ENCODE data around the gene FSHR. TPM values are rescaled to one million over a fixed set of nuclear protein-coding genes. Genes with fewer than 3 reads are reported as not detected.

Gene FSHR
- total RNA-seq, 1 experiment from 2014 or later = not detected

GRCh38 chr2:49004036-49004626, 150.2 kb downstream of the FSHR start:
- Histone ChIP-seq H3K4me3 (no peak overlapping the region), H3K9me3 (no peaks in the 10 kb centered on the region), H3K27me3 (no peaks in the 10 kb centered on the region), H3K36me3 (no peaks in the 10 kb centered on the region)
- DNase-seq = no peak

GRCh38 chr2:49003201-49003600, 151.1 kb downstream of the FSHR start:
- Histone ChIP-seq H3K9me3 (no peaks in the 10 kb centered on the region), H3K27me3 (no peaks in the 10 kb centered on the region), H3K36me3 (no peaks in the 10 kb centered on the region), H3K4me3 (no peak overlapping the region)
- no peak for DNase-seq

- no peak for DNase-seq
- no peaks in the 10 kb centered on the region for H3K9me3 ChIP-seq
Observed at GRCh38 chr2:49002750-49003149, 151.6 kb downstream of the FSHR start.

GRCh38 chr2:49000695-49001094, 153.6 kb downstream of the FSHR start:
- H3K36me3 ChIP-seq = no peaks in the 10 kb centered on the region
- DNase-seq = no peak
- H3K9me3 ChIP-seq = no peaks in the 10 kb centered on the region
- no peak overlapping the region for H3K4me3 ChIP-seq
- no peaks in the 10 kb centered on the region for H3K27me3 ChIP-seq

More at GRCh38 chr2:49002750-49003149, 151.6 kb downstream of the FSHR start:
- Histone ChIP-seq H3K36me3 (no peaks in the 10 kb centered on the region), H3K27me3 (no peaks in the 10 kb centered on the region), H3K4me3 (no peak overlapping the region)

- no peaks in the 10 kb centered on the region for H3K9me3 ChIP-seq
- no peak overlapping the region for H3K4me3 ChIP-seq
- H3K27me3 ChIP-seq = no peaks in the 10 kb centered on the region
- H3K36me3 ChIP-seq = no peaks in the 10 kb centered on the region
- DNase-seq = no peak
Observed at GRCh38 chr2:48998449-48998848, 155.9 kb downstream of the FSHR start.

GRCh38 chr2:48993576-48993975, 160.7 kb downstream of the FSHR start:
- no peak for DNase-seq
- Histone ChIP-seq H3K36me3 (no peaks in the 10 kb centered on the region), H3K9me3 (no peaks in the 10 kb centered on the region), H3K4me3 (no peak overlapping the region), H3K27me3 (no peaks in the 10 kb centered on the region)

GRCh38 chr2:48991415-48992131, 162.7 kb downstream of the FSHR start:
- no peaks in the 10 kb centered on the region for H3K9me3 ChIP-seq
- H3K36me3 ChIP-seq = no peaks in the 10 kb centered on the region
- no peak for DNase-seq
- no peak overlapping the region for H3K4me3 ChIP-seq
- H3K27me3 ChIP-seq = no peaks in the 10 kb centered on the region

GRCh38 chr2:48984922-48985321, 169.4 kb downstream of the FSHR start:
- Histone ChIP-seq H3K4me3 (no peak overlapping the region), H3K36me3 (no peaks in the 10 kb centered on the region), H3K27me3 (no peaks in the 10 kb centered on the region), H3K9me3 (no peaks in the 10 kb centered on the region)
- DNase-seq = no peak

GRCh38 chr2:48983551-48983950, 170.8 kb downstream of the FSHR start:
- H3K4me3 ChIP-seq = no peak overlapping the region
- no peaks in the 10 kb centered on the region for H3K27me3 ChIP-seq
- no peaks in the 10 kb centered on the region for H3K36me3 ChIP-seq
- H3K9me3 ChIP-seq = no peaks in the 10 kb centered on the region
- no peak for DNase-seq

- H3K36me3 ChIP-seq = no peaks in the 10 kb centered on the region
- H3K4me3 ChIP-seq = no peak overlapping the region
- no peaks in the 10 kb centered on the region for H3K9me3 ChIP-seq
- H3K27me3 ChIP-seq = no peaks in the 10 kb centered on the region
- no peak for DNase-seq
Observed at GRCh38 chr2:48982887-48983435, 171.4 kb downstream of the FSHR start.

- Histone ChIP-seq H3K36me3 (no peaks in the 10 kb centered on the region), H3K4me3 (no peak overlapping the region), H3K27me3 (no peaks in the 10 kb centered on the region), H3K9me3 (no peaks in the 10 kb centered on the region)
- no peak for DNase-seq
Observed at GRCh38 chr2:48980846-48981245, 173.5 kb downstream of the FSHR start.

- H3K4me3 ChIP-seq = no peak overlapping the region
- no peaks in the 10 kb centered on the region for H3K27me3 ChIP-seq
- no peaks in the 10 kb centered on the region for H3K9me3 ChIP-seq
- DNase-seq = no peak
- H3K36me3 ChIP-seq = no peaks in the 10 kb centered on the region
Observed at GRCh38 chr2:48979691-48980090, 174.6 kb downstream of the FSHR start.

- H3K9me3 ChIP-seq = no peaks in the 10 kb centered on the region
- no peak for DNase-seq
- no peak overlapping the region for H3K4me3 ChIP-seq
- H3K36me3 ChIP-seq = no peaks in the 10 kb centered on the region
- no peaks in the 10 kb centered on the region for H3K27me3 ChIP-seq
Observed at GRCh38 chr2:48978131-48978530, 176.2 kb downstream of the FSHR start.

GRCh38 chr2:48971801-48972200, 182.5 kb downstream of the FSHR start:
- Histone ChIP-seq H3K9me3 (no peaks in the 10 kb centered on the region), H3K4me3 (no peak overlapping the region), H3K27me3 (no peaks in the 10 kb centered on the region), H3K36me3 (no peaks in the 10 kb centered on the region)
- DNase-seq = no peak

GRCh38 chr2:48968011-48968410, 186.3 kb downstream of the FSHR start:
- Histone ChIP-seq H3K9me3 (no peaks in the 10 kb centered on the region), H3K27me3 (no peaks in the 10 kb centered on the region), H3K4me3 (no peak overlapping the region), H3K36me3 (no peaks in the 10 kb centered on the region)
- DNase-seq = no peak

GRCh38 chr2:48965204-48965603, 189.1 kb downstream of the FSHR start:
- no peaks in the 10 kb centered on the region for H3K36me3 ChIP-seq
- H3K9me3 ChIP-seq = no peaks in the 10 kb centered on the region
- H3K4me3 ChIP-seq = no peak overlapping the region
- H3K27me3 ChIP-seq = no peaks in the 10 kb centered on the region
- DNase-seq = no peak

- no peak for DNase-seq
- Histone ChIP-seq H3K9me3 (no peaks in the 10 kb centered on the region), H3K4me3 (no peak overlapping the region), H3K27me3 (no peaks in the 10 kb centered on the region), H3K36me3 (no peaks in the 10 kb centered on the region)
Observed at GRCh38 chr2:48961009-48961408, 193.3 kb downstream of the FSHR start.

- no peaks in the 10 kb centered on the region for H3K9me3 ChIP-seq
- H3K27me3 ChIP-seq = no peaks in the 10 kb centered on the region
- H3K4me3 ChIP-seq = no peak overlapping the region
- H3K36me3 ChIP-seq = no peaks in the 10 kb centered on the region
- peak; percentile 20 for DNase-seq
Observed at GRCh38 chr2:48954935-48955334, 199.4 kb downstream of the FSHR start.
